Fibroblast of lung (primary cell): Measurements from ENCODE around the gene IKZF2. TPM values are rescaled to one million over a fixed set of nuclear protein-coding genes. Genes with fewer than 3 reads are reported as not detected.

Experiments used
- DNase-seq, 2 donors: peaks; one replicate each; pipeline versions ENCODE4 v3.0.0 to v3.0.0-alpha.2; 2010; ENCODE audit warnings: low read depth in 2 of 2
- H2AFZ ChIP-seq: 2 replicates; pipeline ENCODE4 v1.5.1; 2012; ENCODE audit warnings: low read length, control low read depth, inconsistent platforms
- H3K27ac ChIP-seq: 2 replicates; pipeline ENCODE4 v1.5.1; 2011; ENCODE audit warnings: low read length, control low read depth; ENCODE audit not compliant: insufficient read depth
- H3K27me3 ChIP-seq: 2 replicates; pipeline ENCODE4 v1.5.1; 2011; ENCODE audit warnings: mild to moderate bottlenecking, low read length; ENCODE audit not compliant: control insufficient read depth, insufficient read depth
- H3K36me3 ChIP-seq: 2 replicates; pipeline ENCODE4 v1.5.1; 2011; ENCODE audit warnings: low read length; ENCODE audit not compliant: control insufficient read depth, insufficient read depth
- H3K4me1 ChIP-seq: 2 replicates; pipeline ENCODE4 v1.5.1; 2011; ENCODE audit warnings: low read length; ENCODE audit not compliant: control insufficient read depth, insufficient read depth; ENCODE audit errors: extremely low read depth
- H3K4me2 ChIP-seq: 2 replicates; pipeline ENCODE4 v1.5.1; 2011; ENCODE audit warnings: low read length, control low read depth; ENCODE audit not compliant: insufficient read depth; ENCODE audit errors: extremely low read depth
- H3K4me3 ChIP-seq, 4 experiments: fragments of 200-600 bp in 1 of 4; sonication (generic) in 1 of 4; replicated peaks in 1 of 4; 2 replicates each; pipeline ENCODE4 v1.5.1; 2011 to 2016; ENCODE audit warnings: low read length in 4 of 4, low read depth in 3 of 4, mild to moderate bottlenecking in 3 of 4, control low read depth in 2 of 4, inconsistent platforms in 1 of 4, mixed read lengths in 1 of 4; ENCODE audit not compliant: insufficient read depth in 1 of 4; ENCODE audit errors: control extremely low read depth in 1 of 4
- H3K79me2 ChIP-seq: 2 replicates; pipeline ENCODE4 v1.5.1; 2012; ENCODE audit warnings: mild to moderate bottlenecking, low read length, inconsistent platforms; ENCODE audit not compliant: control insufficient read depth, insufficient read depth
- H3K9ac ChIP-seq: 2 replicates; pipeline ENCODE4 v1.5.1; 2011; ENCODE audit warnings: mild to moderate bottlenecking, low read length, control low read depth; ENCODE audit not compliant: insufficient read depth
- H3K9me3 ChIP-seq: 2 replicates; pipeline ENCODE4 v1.5.1; 2012; ENCODE audit warnings: low read depth, low read length; ENCODE audit not compliant: control insufficient read depth, insufficient read depth
- H4K20me1 ChIP-seq: 2 replicates; pipeline ENCODE4 v1.5.1; 2011; ENCODE audit warnings: low read length; ENCODE audit not compliant: control insufficient read depth, insufficient read depth; ENCODE audit errors: extremely low read depth
- EZH2 ChIP-seq: IDR thresholded peaks from 2 replicates; pipeline ENCODE4 v1.5.1; 2012; ENCODE audit warnings: low read length, control low read depth, mild to moderate bottlenecking; ENCODE audit errors: missing control alignments
- polyA plus RNA-seq, 2 donors: library from polyadenylated mRNA; depleted of rRNA in 1 of 2; stranded (reverse) in 1 of 2; unstranded in 1 of 2; fragments of >200 nt; gene quantifications; 2 replicates each; pipeline ENCODE4 v1.2.1, GENCODE V29; 2011 to 2012; ENCODE audit warnings: missing spikeins in 1 of 2
- total RNA-seq: library from RNA; depleted of rRNA; stranded (reverse); fragments of >200 nt; gene quantifications from 2 replicates; pipeline ENCODE4 v1.2.1, GENCODE V29; 2014
- TF ChIP-seq, protein P1 (sequence below), 2 donors: IDR thresholded peaks in 1 of 2; conservative IDR thresholded peaks in 1 of 2; 1 replicate in 1 of 2; 2 replicates in 1 of 2; pipeline ENCODE4 v1.5.1; 2011 to 2012; ENCODE audit warnings: low read length in 2 of 2, control low read depth in 1 of 2, inconsistent platforms in 1 of 2, low read depth in 1 of 2, mild to moderate bottlenecking in 1 of 2

The IKZF2 gene
- total and polyA plus RNA-seq, 2 donors (not counting 1 experiment from before 2014, with no cell fraction given) = 4.9 to 17.2 TPM

DNA sequence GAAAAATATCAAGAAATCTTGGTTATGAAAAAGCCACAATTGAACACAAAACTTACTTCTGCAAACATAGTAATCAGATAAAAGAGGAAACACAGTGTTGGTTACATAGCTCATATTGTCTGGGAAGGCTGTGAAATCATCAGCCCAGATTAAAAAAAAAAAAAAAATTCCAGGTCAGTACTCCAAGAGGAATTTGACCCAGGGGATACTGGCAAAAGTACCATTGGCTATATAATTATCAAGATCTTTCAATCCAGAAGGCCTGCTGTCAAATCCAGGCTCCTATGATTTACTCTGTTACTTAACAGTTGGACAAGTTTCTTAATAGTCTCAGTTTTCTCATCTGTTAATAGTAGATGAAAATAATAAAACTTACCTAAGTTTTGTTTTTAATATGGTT lies 12.9 kb upstream of the IKZF2 start:
- TF ChIP-seq, protein P1, sequence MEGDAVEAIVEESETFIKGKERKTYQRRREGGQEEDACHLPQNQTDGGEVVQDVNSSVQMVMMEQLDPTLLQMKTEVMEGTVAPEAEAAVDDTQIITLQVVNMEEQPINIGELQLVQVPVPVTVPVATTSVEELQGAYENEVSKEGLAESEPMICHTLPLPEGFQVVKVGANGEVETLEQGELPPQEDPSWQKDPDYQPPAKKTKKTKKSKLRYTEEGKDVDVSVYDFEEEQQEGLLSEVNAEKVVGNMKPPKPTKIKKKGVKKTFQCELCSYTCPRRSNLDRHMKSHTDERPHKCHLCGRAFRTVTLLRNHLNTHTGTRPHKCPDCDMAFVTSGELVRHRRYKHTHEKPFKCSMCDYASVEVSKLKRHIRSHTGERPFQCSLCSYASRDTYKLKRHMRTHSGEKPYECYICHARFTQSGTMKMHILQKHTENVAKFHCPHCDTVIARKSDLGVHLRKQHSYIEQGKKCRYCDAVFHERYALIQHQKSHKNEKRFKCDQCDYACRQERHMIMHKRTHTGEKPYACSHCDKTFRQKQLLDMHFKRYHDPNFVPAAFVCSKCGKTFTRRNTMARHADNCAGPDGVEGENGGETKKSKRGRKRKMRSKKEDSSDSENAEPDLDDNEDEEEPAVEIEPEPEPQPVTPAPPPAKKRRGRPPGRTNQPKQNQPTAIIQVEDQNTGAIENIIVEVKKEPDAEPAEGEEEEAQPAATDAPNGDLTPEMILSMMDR (conservative IDR thresholded peaks at IDR 0.05 in 1 of 2, IDR thresholded peaks at IDR 0.05 in 1 of 2; ENCODE audit: low read depth in 1 of 2, low read length in 2 of 2) = no peak
- no peak for TF ChIP-seq EZH2
- H3K4me2 ChIP-seq = no peak overlapping the region
- H3K27ac ChIP-seq = no peak overlapping the region
- H3K4me3 ChIP-seq = no peak overlapping the region
- peaks cover 5% of the 10 kb centered on the region for H3K4me1 ChIP-seq
- no peaks in the 10 kb centered on the region for H3K9me3 ChIP-seq
- H3K27me3 ChIP-seq = no peaks in the 10 kb centered on the region
- no peak overlapping the region for H2AFZ ChIP-seq
- no peaks in the 10 kb centered on the region for H3K36me3 ChIP-seq
- no peaks in the 10 kb centered on the region for H4K20me1 ChIP-seq
- peak in 1 of 2 donors; percentile 11 for DNase-seq
- no peaks in the 10 kb centered on the region for H3K79me2 ChIP-seq
- no peak overlapping the region for H3K9ac ChIP-seq

DNA sequence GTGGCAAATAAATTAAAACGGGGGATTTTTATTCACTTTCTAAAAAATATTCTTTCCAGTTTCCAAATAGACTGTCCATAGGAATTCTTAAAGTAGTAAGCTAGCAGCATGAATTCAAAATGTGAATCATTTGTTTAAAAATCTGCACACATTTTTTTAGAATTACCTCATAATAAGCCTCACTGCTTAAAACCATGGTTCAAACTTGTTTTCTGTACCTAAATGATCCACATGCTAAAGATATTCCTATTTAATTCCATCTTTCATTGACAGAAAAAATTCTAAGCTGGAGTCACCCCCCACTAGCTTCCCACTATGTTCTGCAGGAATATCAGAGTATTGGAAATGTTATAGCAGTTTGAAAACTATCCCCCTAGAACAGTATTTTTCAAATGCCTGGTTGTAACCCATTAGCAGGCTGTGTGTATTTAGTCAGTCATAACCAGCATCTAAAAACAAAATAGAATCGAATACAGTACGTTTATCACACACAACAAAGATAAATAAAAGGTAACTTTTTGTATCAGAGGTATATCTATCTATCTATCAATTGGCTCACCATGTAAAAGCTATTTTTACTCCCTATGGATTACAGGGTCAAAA lies 11.2 kb upstream of the IKZF2 start:
- DNase-seq = peak; percentile 64
- Histone ChIP-seq H4K20me1 (no peaks in the 10 kb centered on the region), H3K4me3 (no peak overlapping the region), H3K9ac (no peak overlapping the region), H2AFZ (no peak overlapping the region), H3K4me1 (peaks cover 5% of the 10 kb centered on the region), H3K27ac (peak overlapping the region; percentile 38), H3K79me2 (no peaks in the 10 kb centered on the region), H3K27me3 (no peaks in the 10 kb centered on the region), H3K4me2 (peak overlapping the region; percentile 56), H3K9me3 (no peaks in the 10 kb centered on the region), H3K36me3 (no peaks in the 10 kb centered on the region)
- TF ChIP-seq, protein P1 (conservative IDR thresholded peaks at IDR 0.05 in 1 of 2, IDR thresholded peaks at IDR 0.05 in 1 of 2; ENCODE audit: low read depth in 1 of 2, low read length in 2 of 2) = no peak
- no peak for TF ChIP-seq EZH2

DNA sequence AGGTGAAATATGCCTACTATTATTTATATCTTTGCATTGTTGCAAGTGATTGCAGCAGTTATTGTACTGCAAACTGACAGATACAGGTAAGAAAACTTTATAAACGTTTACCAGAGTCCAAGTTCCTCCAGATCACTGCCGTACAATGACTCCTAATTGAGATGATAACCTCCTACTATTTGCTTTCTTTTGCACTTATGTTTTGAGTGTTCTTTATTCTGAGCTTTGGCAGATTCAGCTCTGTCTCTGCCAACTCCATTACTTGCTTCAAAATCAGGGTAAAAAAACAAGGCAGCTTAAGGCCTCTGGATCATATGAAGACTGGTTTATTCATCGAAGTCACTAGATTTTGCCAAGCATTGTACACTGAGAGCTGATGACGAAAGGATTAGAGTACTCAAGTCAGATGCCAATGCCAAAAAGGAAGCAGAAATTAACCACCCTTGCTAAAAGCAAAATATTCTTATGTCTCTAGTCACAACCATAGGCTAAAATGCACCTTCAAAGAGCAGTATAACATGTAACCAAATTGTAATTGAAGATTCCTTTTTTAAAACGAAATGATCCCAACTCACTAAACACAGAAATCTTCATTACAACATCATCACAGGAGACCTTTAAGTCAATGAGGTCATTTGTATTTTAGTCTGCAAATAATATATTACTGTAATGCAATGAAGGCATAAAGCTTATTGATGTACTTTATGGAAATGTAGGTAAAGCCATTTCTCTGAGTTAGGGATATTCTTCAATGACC lies 10.5 kb upstream of the IKZF2 start:
- DNase-seq = peak; percentile 77 to 78

More for the DNA sequence above, 10.5 kb upstream of the IKZF2 start:
- H3K27me3 ChIP-seq = no peaks in the 10 kb centered on the region
- H3K36me3 ChIP-seq = no peaks in the 10 kb centered on the region
- TF ChIP-seq, protein P1 (conservative IDR thresholded peaks at IDR 0.05 in 1 of 2, IDR thresholded peaks at IDR 0.05 in 1 of 2; ENCODE audit: low read depth in 1 of 2, low read length in 2 of 2) = no peak
- TF ChIP-seq EZH2 = no peak
- H3K4me1 ChIP-seq = peaks cover 5% of the 10 kb centered on the region
- H3K9ac ChIP-seq = no peak overlapping the region
- peak overlapping the region; percentile 43 for H3K27ac ChIP-seq
- peak overlapping the region; percentile 17 for H2AFZ ChIP-seq
- no peaks in the 10 kb centered on the region for H4K20me1 ChIP-seq
- no peak overlapping the region for H3K4me3 ChIP-seq
- peak overlapping the region; percentile 56 for H3K4me2 ChIP-seq
- H3K79me2 ChIP-seq = no peaks in the 10 kb centered on the region
- H3K9me3 ChIP-seq = no peaks in the 10 kb centered on the region
